Liver (tissue), 9 donors: Measurements from ENCODE around the gene ASIC4. TPM values are rescaled to one million over a fixed set of nuclear protein-coding genes. Genes with fewer than 3 reads are reported as not detected.

Source experiments
- DNase-seq: peaks from one replicate; pipeline ENCODE4 v3.0.0-alpha.2; 2017; ENCODE audit warnings: low spot score
- H3K27ac ChIP-seq, 2 donors: one replicate each; pipeline ENCODE4 v1.7.0; 2013; ENCODE audit warnings: inconsistent platforms in 2 of 2, low read length in 2 of 2, control low read depth in 1 of 2, low read depth in 1 of 2, mild to moderate bottlenecking in 1 of 2
- H3K27me3 ChIP-seq, 4 donors: one replicate each; pipeline versions ENCODE4 v1.6.1 to v1.7.0; 2013; ENCODE audit warnings: low read length in 3 of 4, inconsistent platforms in 1 of 4, mild to moderate bottlenecking in 1 of 4, moderate library complexity in 1 of 4; ENCODE audit not compliant: control insufficient read depth in 4 of 4, insufficient read depth in 4 of 4
- H3K36me3 ChIP-seq, 4 donors: one replicate each; pipeline versions ENCODE4 v1.6.1 to v1.7.0; 2013; ENCODE audit warnings: low read length in 3 of 4, mild to moderate bottlenecking in 3 of 4, low read depth in 1 of 4, moderate library complexity in 1 of 4; ENCODE audit not compliant: control insufficient read depth in 4 of 4, insufficient read depth in 3 of 4
- H3K4me1 ChIP-seq, 4 donors: one replicate each; pipeline versions ENCODE4 v1.6.1 to v1.7.0; 2013; ENCODE audit warnings: low read length in 3 of 4, mild to moderate bottlenecking in 3 of 4, moderate library complexity in 1 of 4; ENCODE audit not compliant: control insufficient read depth in 4 of 4, insufficient read depth in 4 of 4
- H3K4me3 ChIP-seq, 3 donors: one replicate each; pipeline versions ENCODE4 v1.6.1 to v1.7.0; 2013; ENCODE audit warnings: low read length in 3 of 3, control low read depth in 1 of 3, low read depth in 1 of 3, mild to moderate bottlenecking in 1 of 3
- H3K9ac ChIP-seq, 2 donors: one replicate each; pipeline ENCODE4 v1.7.0; 2013; ENCODE audit warnings: low read length in 2 of 2, mild to moderate bottlenecking in 2 of 2, moderate library complexity in 2 of 2, control low read depth in 1 of 2, low read depth in 1 of 2
- H3K9me3 ChIP-seq, 4 donors: one replicate each; pipeline versions ENCODE4 v1.6.1 to v1.7.0; 2013; ENCODE audit warnings: low read length in 3 of 4; ENCODE audit not compliant: control insufficient read depth in 4 of 4
- CTCF ChIP-seq: fragments of 150-350 bp; IDR thresholded peaks from 2 replicates; pipeline ENCODE4 v1.5.1; 2017; ENCODE audit warnings: improper control_type of control experiment, low read depth, low read length; ENCODE audit not compliant: missing input control
- EGR1 ChIP-seq, 2 donors: IDR thresholded peaks; 2 replicates each; pipeline ENCODE4 v1.6.1; 2016 to 2018; ENCODE audit warnings: antibody characterized with exemption in 2 of 2, low read depth in 2 of 2
- FOXA1 ChIP-seq: IDR thresholded peaks from 2 replicates; pipeline ENCODE4 v1.6.1; 2016; ENCODE audit warnings: antibody characterized with exemption
- FOXA2 ChIP-seq: IDR thresholded peaks from 2 replicates; pipeline ENCODE4 v1.6.1; 2016; ENCODE audit warnings: antibody characterized with exemption
- GABPA ChIP-seq, 2 donors: IDR thresholded peaks in 1 of 2; conservative IDR thresholded peaks in 1 of 2; 2 replicates each; pipeline ENCODE4 v1.6.1; 2016; ENCODE audit warnings: antibody characterized with exemption in 2 of 2, mild to moderate bottlenecking in 1 of 2, moderate library complexity in 1 of 2
- HNF4A ChIP-seq, 2 donors: conservative IDR thresholded peaks; 2 replicates each; pipeline ENCODE4 v1.6.1; 2016; ENCODE audit warnings: antibody characterized with exemption in 2 of 2, mild to moderate bottlenecking in 2 of 2
- HNF4G ChIP-seq: IDR thresholded peaks from 2 replicates; pipeline ENCODE4 v1.6.1; 2016; ENCODE audit warnings: antibody characterized with exemption
- JUND ChIP-seq, 2 donors: IDR thresholded peaks; 2 replicates each; pipeline ENCODE4 v1.6.1; 2016; ENCODE audit warnings: antibody characterized with exemption in 2 of 2
- MAX ChIP-seq: IDR thresholded peaks from 2 replicates; pipeline ENCODE4 v1.6.1; 2016; ENCODE audit warnings: antibody characterized with exemption
- NR2F2 ChIP-seq: IDR thresholded peaks from 2 replicates; pipeline ENCODE4 v1.6.1; 2016; ENCODE audit warnings: antibody characterized with exemption
- RAD21 ChIP-seq, 2 donors: IDR thresholded peaks; 2 replicates each; pipeline ENCODE4 v1.6.1; 2016; ENCODE audit warnings: antibody characterized with exemption in 2 of 2, mild to moderate bottlenecking in 2 of 2
- REST ChIP-seq: IDR thresholded peaks from 2 replicates; pipeline ENCODE4 v1.6.1; 2016; ENCODE audit warnings: antibody characterized with exemption, mild to moderate bottlenecking
- RXRA ChIP-seq, 2 donors: IDR thresholded peaks; 2 replicates each; pipeline ENCODE4 v1.6.1; 2017 to 2018; ENCODE audit warnings: antibody characterized with exemption in 2 of 2, mild to moderate bottlenecking in 1 of 2
- SP1 ChIP-seq: IDR thresholded peaks from 2 replicates; pipeline ENCODE4 v1.6.1; 2018; ENCODE audit warnings: antibody characterized with exemption, mild to moderate bottlenecking
- TAF1 ChIP-seq: conservative IDR thresholded peaks from 2 replicates; pipeline ENCODE4 v1.6.1; 2016; ENCODE audit warnings: antibody characterized with exemption, mild to moderate bottlenecking
- YY1 ChIP-seq: IDR thresholded peaks from 2 replicates; pipeline ENCODE4 v1.6.1; 2016; ENCODE audit warnings: antibody characterized with exemption, mild to moderate bottlenecking
- ZBTB33 ChIP-seq: IDR thresholded peaks from 2 replicates; pipeline ENCODE4 v1.6.1; 2016; ENCODE audit warnings: antibody characterized with exemption
- WGBS: extraction: QIAGEN DNeasy Blood & Tissue Kit; methylation state at CpG from one replicate; pipeline ENCODE4 v1.1.7; 2013; 5-methylcytosine and 5-hydroxymethylcytosine counted together
- polyA plus RNA-seq, 2 donors: library from polyadenylated mRNA; stranded (reverse) in 1 of 2; unstranded in 1 of 2; fragments of 200-250 nt in 1 of 2; fragments of >200 nt in 1 of 2; fragmentation: Nextera tagmentation in 1 of 2; extraction: Ambion mirVana in 1 of 2; gene quantifications; one replicate each; pipeline versions ENCODE4 v1.2.1 to v1.2.3, GENCODE V29; 2013 to 2015
- total RNA-seq, 2 donors: library from RNA; depleted of rRNA; stranded (reverse); fragments of >200 nt; gene quantifications; one replicate each; pipeline ENCODE4 v1.2.3, GENCODE V29; 2014
- donor health status: healthy.
- donor health status: healthy.
- donor health status: healthy.
- donor health status: healthy.
- donor health status: healthy.

The ASIC4 gene
- total and polyA plus RNA-seq, 4 donors: 0.08 to 1.5 TPM; not detected in 2

- no peak for TF ChIP-seq MAX
- TF ChIP-seq NR2F2: no peak
- TF ChIP-seq REST: no peak
Measured at GRCh38 chr2:219545295-219545942, 31.1 kb downstream of the ASIC4 start (continued).

- H3K9me3 ChIP-seq: no peaks in the 10 kb centered on the region
- peaks cover 14 to 25% (median 19%) of the 10 kb centered on the region in 4 donors for H3K4me1 ChIP-seq
- H3K9ac ChIP-seq: no peak overlapping the region
- H3K27ac ChIP-seq: no peak overlapping the region
- TF ChIP-seq MAX: no peak
- no peak for TF ChIP-seq REST
- TF ChIP-seq JUND (IDR thresholded peaks at IDR 0.05): no peak
- TF ChIP-seq CTCF: no peak
- TF ChIP-seq HNF4A (conservative IDR thresholded peaks at IDR 0.05): no peak
- no peak for TF ChIP-seq SP1
- TF ChIP-seq FOXA1: no peak
- TF ChIP-seq TAF1: no peak
- TF ChIP-seq ZBTB33: no peak
- TF ChIP-seq FOXA2: no peak
- TF ChIP-seq GABPA (IDR thresholded peaks at IDR 0.05 in 1 of 2, conservative IDR thresholded peaks at IDR 0.05 in 1 of 2): no peak
- TF ChIP-seq NR2F2: no peak
- TF ChIP-seq RXRA (IDR thresholded peaks at IDR 0.05): no peak
- TF ChIP-seq YY1: no peak
- TF ChIP-seq HNF4G: no peak
- no peak for TF ChIP-seq RAD21 (IDR thresholded peaks at IDR 0.05)
- no peak for TF ChIP-seq EGR1 (IDR thresholded peaks at IDR 0.05; ENCODE audit: low read depth in 2 of 2)
- WGBS: 71% methylated on average over 4 of the region's 4 CpGs
- peaks cover under 1 to 2% (median 2%) of the 10 kb centered on the region in 4 donors for H3K36me3 ChIP-seq
- H3K27me3 ChIP-seq: no peaks in the 10 kb centered on the region
- no peak for DNase-seq
- H3K4me3 ChIP-seq: no peak overlapping the region
Measured at GRCh38 chr2:219545943-219546352, 31.7 kb downstream of the ASIC4 start.
